Measurements from ENCODE around the gene CACNA1E.

GRCh38 chr1:181784039-181784683, 300.8 kb downstream of the CACNA1E start:
- TF ChIP-seq, protein P1, sequence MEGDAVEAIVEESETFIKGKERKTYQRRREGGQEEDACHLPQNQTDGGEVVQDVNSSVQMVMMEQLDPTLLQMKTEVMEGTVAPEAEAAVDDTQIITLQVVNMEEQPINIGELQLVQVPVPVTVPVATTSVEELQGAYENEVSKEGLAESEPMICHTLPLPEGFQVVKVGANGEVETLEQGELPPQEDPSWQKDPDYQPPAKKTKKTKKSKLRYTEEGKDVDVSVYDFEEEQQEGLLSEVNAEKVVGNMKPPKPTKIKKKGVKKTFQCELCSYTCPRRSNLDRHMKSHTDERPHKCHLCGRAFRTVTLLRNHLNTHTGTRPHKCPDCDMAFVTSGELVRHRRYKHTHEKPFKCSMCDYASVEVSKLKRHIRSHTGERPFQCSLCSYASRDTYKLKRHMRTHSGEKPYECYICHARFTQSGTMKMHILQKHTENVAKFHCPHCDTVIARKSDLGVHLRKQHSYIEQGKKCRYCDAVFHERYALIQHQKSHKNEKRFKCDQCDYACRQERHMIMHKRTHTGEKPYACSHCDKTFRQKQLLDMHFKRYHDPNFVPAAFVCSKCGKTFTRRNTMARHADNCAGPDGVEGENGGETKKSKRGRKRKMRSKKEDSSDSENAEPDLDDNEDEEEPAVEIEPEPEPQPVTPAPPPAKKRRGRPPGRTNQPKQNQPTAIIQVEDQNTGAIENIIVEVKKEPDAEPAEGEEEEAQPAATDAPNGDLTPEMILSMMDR (IDR thresholded peaks at IDR 0.05; ENCODE audit: poor library complexity): no peak
- no peak for TF ChIP-seq EZH2phosphoT487 (IDR thresholded peaks at IDR 0.05; ENCODE audit: low read depth, severe bottlenecking, unreplicated experiment)

Data from hepatocyte (in vitro differentiated cells).